A673 (cell line): ENCODE measurements around the gene LCN15. TPM values are rescaled to one million over a fixed set of nuclear protein-coding genes. Genes with fewer than 3 reads are reported as not detected.
A peak's percentile ranks its signal among the peaks of the same experiment; 100 is the strongest.

Experiments used
- BruUV-seq: library from RNA; stranded (reverse); fragments of 400-500 nt; replicated peaks from 2 replicates; lab custom pipeline; 2021; lab: Mats Ljungman, UMichigan
- CTCF ChIA-PET: fragments of 300-600 bp; sonication (Branson Sonifier 250); formaldehyde crosslinking; loops from one replicate; lab custom pipeline; 2022; ENCODE audit warnings: antibody characterized with exemption; lab: Charles Lee
- POLR2A ChIA-PET: fragments of 300-600 bp; sonication (Branson Sonifier 250); formaldehyde crosslinking; loops from one replicate; lab custom pipeline; 2022; ENCODE audit warnings: antibody characterized with exemption; ENCODE audit not compliant: low non-redundant PET; lab: Charles Lee
- DNase-seq: peaks from one replicate; pipeline ENCODE4 v3.0.0-alpha.2; 2015; ENCODE audit warnings: low spot score
- H3K27ac ChIP-seq: fragments of 200-600 bp; sonication (generic); 2 replicates; pipeline ENCODE4 v1.5.1; 2016; ENCODE audit warnings: mixed run types, low read depth, mild to moderate bottlenecking, mixed read lengths, antibody characterized with exemption, low read length; ENCODE audit not compliant: poor library complexity, severe bottlenecking
- H3K27me3 ChIP-seq: fragments of 200-600 bp; sonication (generic); replicated peaks from 2 replicates; pipeline ENCODE4 v1.6.1; 2017; ENCODE audit warnings: mixed run types, low read depth, mild to moderate bottlenecking, mixed read lengths, antibody characterized with exemption, low read length; ENCODE audit not compliant: insufficient read depth, poor library complexity
- H3K36me3 ChIP-seq: fragments of 200-600 bp; sonication (generic); 2 replicates; pipeline ENCODE4 v1.6.1; 2016; ENCODE audit warnings: mixed run types, mild to moderate bottlenecking, mixed read lengths, antibody characterized with exemption, low read length; ENCODE audit not compliant: insufficient read depth, poor library complexity, severe bottlenecking
- H3K4me1 ChIP-seq: fragments of 200-600 bp; sonication (generic); 2 replicates; pipeline ENCODE4 v1.6.1; 2017; ENCODE audit warnings: mixed run types, mild to moderate bottlenecking, mixed read lengths, antibody characterized with exemption, low read length; ENCODE audit not compliant: insufficient read depth, poor library complexity, severe bottlenecking
- H3K4me3 ChIP-seq: fragments of 200-600 bp; sonication (generic); 2 replicates; pipeline ENCODE4 v1.5.1; 2016; ENCODE audit warnings: low read depth, mixed run types, mild to moderate bottlenecking, mixed read lengths, low read length; ENCODE audit not compliant: poor library complexity, severe bottlenecking
- H3K9me3 ChIP-seq: fragments of 200-600 bp; sonication (generic); 2 replicates; pipeline ENCODE4 v1.6.1; 2016; ENCODE audit warnings: mixed run types, low read depth, mild to moderate bottlenecking, mixed read lengths, antibody characterized with exemption, low read length; ENCODE audit not compliant: poor library complexity, severe bottlenecking
- CTCF ChIP-seq: fragments of 300-800, 200-600 bp; sonication (generic); conservative IDR thresholded peaks from 2 replicates; pipeline ENCODE4 v1.5.1; 2017; ENCODE audit warnings: low read depth, mild to moderate bottlenecking, antibody characterized with exemption, low read length, moderate library complexity, mixed read lengths
- EZH2 ChIP-seq: fragments of 200-600 bp; sonication (generic); IDR thresholded peaks from 2 replicates; pipeline ENCODE4 v1.6.1; 2017; ENCODE audit warnings: borderline replicate concordance, low read depth, mild to moderate bottlenecking, mixed read lengths, antibody characterized with exemption, low read length; ENCODE audit not compliant: poor library complexity, severe bottlenecking
- intact Hi-C: fragments of 100-400 bp; cut with micrococcal nuclease; formaldehyde crosslinking; loops from one replicate; pipeline ENCODE4 v1.10.0; 2022; ENCODE audit not compliant: unreplicated experiment
- total RNA-seq: library from RNA; stranded (reverse); gene quantifications from 2 replicates; pipeline ENCODE4 v1.2.3, GENCODE V29; 2021

The LCN15 gene
- total RNA-seq, 1 experiment from 2014 or later = not detected

GRCh38 chr9:136784249-136784996 is 20.1 kb upstream of the LCN15 start:
- peak; percentile 56 for TF ChIP-seq CTCF
- TF ChIP-seq EZH2 = no peak
- CTCF ChIA-PET = no interaction called here
- Histone ChIP-seq H3K4me3 (no peak overlapping the region), H3K4me1 (no peaks in the 10 kb centered on the region), H3K27ac (no peak overlapping the region), H3K36me3 (no peaks in the 10 kb centered on the region), H3K27me3 (no peaks in the 10 kb centered on the region), H3K9me3 (no peaks in the 10 kb centered on the region)
- peak; percentile 54 for DNase-seq
- POLR2A ChIA-PET = no interaction called here
- no TSS peak for BruUV-seq
- intact Hi-C loops = no loop called here

GRCh38 chr9:136782452-136782851 is 18.1 kb upstream of the LCN15 start:
- no peak overlapping the region for H3K27ac ChIP-seq
- H3K9me3 ChIP-seq = no peaks in the 10 kb centered on the region
- intact Hi-C loops = no loop called here
- CTCF ChIA-PET = no interaction called here
- DNase-seq = no peak
- H3K4me3 ChIP-seq = no peak overlapping the region
- no peak for TF ChIP-seq EZH2
- TF ChIP-seq CTCF = no peak
- BruUV-seq = no TSS peak
- H3K4me1 ChIP-seq = no peaks in the 10 kb centered on the region
- POLR2A ChIA-PET = no interaction called here
- H3K27me3 ChIP-seq = no peaks in the 10 kb centered on the region
- no peaks in the 10 kb centered on the region for H3K36me3 ChIP-seq

- Histone ChIP-seq H3K9me3 (no peaks in the 10 kb centered on the region), H3K27me3 (no peaks in the 10 kb centered on the region), H3K27ac (no peak overlapping the region), H3K4me3 (no peak overlapping the region), H3K4me1 (no peaks in the 10 kb centered on the region), H3K36me3 (no peaks in the 10 kb centered on the region)
- CTCF ChIA-PET = interaction anchor here (0.7 kb wide), 1 partner anchor 195 kb away, joined by 4 read pairs; no protein-coding TSS in a partner anchor
- no TSS peak for BruUV-seq
- no peak for DNase-seq
- intact Hi-C loops = no loop called here
- POLR2A ChIA-PET = no interaction called here
- TF ChIP-seq EZH2 (no peak), CTCF (0 out of 2 replicates have a peak, but pooled peaks have one; percentile 17)
Observed at GRCh38 chr9:136779808-136780207, 15.5 kb upstream of the LCN15 start.
